ENCODE results near the gene BOC.

DNA sequence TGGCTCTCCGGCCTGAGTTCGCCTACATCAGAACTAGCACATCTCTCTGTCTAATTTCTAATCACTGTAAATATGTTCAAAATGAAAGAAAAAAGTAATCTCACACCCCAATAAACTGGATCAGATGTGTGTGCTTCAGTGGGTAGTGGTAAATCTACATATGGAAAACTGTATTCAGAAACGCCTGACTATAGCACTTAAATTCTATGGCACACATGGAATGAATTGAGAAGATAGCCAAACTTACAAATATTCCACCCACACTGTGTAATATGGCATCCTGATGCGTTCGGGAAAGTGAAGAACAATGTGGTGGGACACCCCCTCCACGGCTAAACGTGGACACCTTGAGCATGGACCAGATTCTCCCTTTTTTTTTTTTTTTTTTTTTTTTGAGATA lies 40.6 kb upstream of the BOC start:
- TF ChIP-seq, protein P1, sequence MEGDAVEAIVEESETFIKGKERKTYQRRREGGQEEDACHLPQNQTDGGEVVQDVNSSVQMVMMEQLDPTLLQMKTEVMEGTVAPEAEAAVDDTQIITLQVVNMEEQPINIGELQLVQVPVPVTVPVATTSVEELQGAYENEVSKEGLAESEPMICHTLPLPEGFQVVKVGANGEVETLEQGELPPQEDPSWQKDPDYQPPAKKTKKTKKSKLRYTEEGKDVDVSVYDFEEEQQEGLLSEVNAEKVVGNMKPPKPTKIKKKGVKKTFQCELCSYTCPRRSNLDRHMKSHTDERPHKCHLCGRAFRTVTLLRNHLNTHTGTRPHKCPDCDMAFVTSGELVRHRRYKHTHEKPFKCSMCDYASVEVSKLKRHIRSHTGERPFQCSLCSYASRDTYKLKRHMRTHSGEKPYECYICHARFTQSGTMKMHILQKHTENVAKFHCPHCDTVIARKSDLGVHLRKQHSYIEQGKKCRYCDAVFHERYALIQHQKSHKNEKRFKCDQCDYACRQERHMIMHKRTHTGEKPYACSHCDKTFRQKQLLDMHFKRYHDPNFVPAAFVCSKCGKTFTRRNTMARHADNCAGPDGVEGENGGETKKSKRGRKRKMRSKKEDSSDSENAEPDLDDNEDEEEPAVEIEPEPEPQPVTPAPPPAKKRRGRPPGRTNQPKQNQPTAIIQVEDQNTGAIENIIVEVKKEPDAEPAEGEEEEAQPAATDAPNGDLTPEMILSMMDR (IDR thresholded peaks at IDR 0.05), result no peak
- no peak for TF ChIP-seq POLR2A (IDR thresholded peaks at IDR 0.05)
- no peak for TF ChIP-seq EP300 (IDR thresholded peaks at IDR 0.05)
